Measurements from ENCODE around the gene C17orf67. TPM values are rescaled to one million over a fixed set of nuclear protein-coding genes. Genes with fewer than 3 reads are reported as not detected.
A peak's percentile ranks its signal among the peaks of the same experiment; 100 is the strongest.

C17orf67 gene
- total and polyA plus RNA-seq, 10 donors, result 2.0 to 10.4 (median 4.4) TPM

GRCh38 chr17:56861899-56862298, 28.2 kb upstream of the C17orf67 start:
- Histone ChIP-seq H3K27me3 (replicated peaks in 1 of 7) (no peaks in the 10 kb centered on the region), H3K9me3 (no peaks in the 10 kb centered on the region), H3K4me1 (no peaks in the 10 kb centered on the region), H3K27ac (no peak overlapping the region), H3K36me3 (peaks cover 0 to 89% (median 47%) of the 10 kb centered on the region in 6 donors), H3K4me3 (no peak overlapping the region)
- intact Hi-C loops (cut with DNase I; ENCODE audit: low total_unique reads), result no loop called here
- WGBS, 5 donors, result 92 to 96% (median 95%) methylated on average over 3 of the region's 3 CpGs
- DNase-seq, result no peak
- no peak for TF ChIP-seq POLR2AphosphoS5 (IDR thresholded peaks at IDR 0.05)
- no peak for TF ChIP-seq CTCF (IDR thresholded peaks at IDR 0.05 in 8 of 11, conservative IDR thresholded peaks at IDR 0.05 in 3 of 11)
- TF ChIP-seq POLR2A (IDR thresholded peaks at IDR 0.05), result no peak

DNA sequence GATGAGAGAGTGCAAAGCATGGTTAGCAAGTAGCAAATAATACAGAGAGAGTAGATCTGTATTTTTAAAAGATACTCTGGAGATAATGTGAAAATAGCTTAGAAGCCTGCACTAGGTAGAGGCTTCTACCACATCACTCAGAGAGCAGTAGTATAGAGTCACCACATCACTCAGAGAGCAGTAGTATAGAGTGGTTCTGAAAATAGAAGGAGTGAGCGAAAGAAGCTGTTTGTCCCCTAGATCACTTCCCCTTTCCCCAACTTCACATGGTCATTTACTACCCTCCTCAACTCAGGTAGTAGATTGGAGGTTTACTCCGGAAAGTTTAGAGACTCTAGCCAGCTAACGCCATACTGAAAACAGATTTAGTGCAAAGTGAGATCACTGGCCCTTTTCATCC, 17.3 kb upstream of the C17orf67 start:
- Histone ChIP-seq H3K9me3 (no peaks in the 10 kb centered on the region), H3K4me1 (no peaks in the 10 kb centered on the region), H3K36me3 (peaks cover 0 to 76% (median 36%) of the 10 kb centered on the region in 6 donors), H3K27ac (peak overlapping the region in 2 of 8 donors; percentile 7 to 9), H3K4me3 (no peak overlapping the region), H3K27me3 (replicated peaks in 1 of 7) (no peaks in the 10 kb centered on the region)
- intact Hi-C loops (cut with DNase I; ENCODE audit: low total_unique reads), result no loop called here
- WGBS, 5 donors, result 54 to 79% (median 65%) methylated on average over 3 of the region's 3 CpGs
- no peak for DNase-seq
- TF ChIP-seq CTCF (IDR thresholded peaks at IDR 0.05 in 8 of 11, conservative IDR thresholded peaks at IDR 0.05 in 3 of 11) (no peak), POLR2AphosphoS5 (IDR thresholded peaks at IDR 0.05) (no peak), POLR2A (IDR thresholded peaks at IDR 0.05) (no peak)

GRCh38 chr17:56850591-56850990, 16.9 kb upstream of the C17orf67 start:
- Histone ChIP-seq H3K4me3 (no peak overlapping the region), H3K4me1 (no peaks in the 10 kb centered on the region), H3K27ac (peak overlapping the region in 1 of 8 donors; percentile 7), H3K9me3 (no peaks in the 10 kb centered on the region), H3K27me3 (replicated peaks in 1 of 7) (no peaks in the 10 kb centered on the region), H3K36me3 (peaks cover 0 to 76% (median 36%) of the 10 kb centered on the region in 6 donors)
- intact Hi-C loops (cut with DNase I; ENCODE audit: low total_unique reads), result no loop called here
- no peak for TF ChIP-seq CTCF (IDR thresholded peaks at IDR 0.05 in 8 of 11, conservative IDR thresholded peaks at IDR 0.05 in 3 of 11)
- DNase-seq, result no peak
- WGBS, 5 donors, result 86 to 94% (median 90%) methylated on average over 2 of the region's 2 CpGs

GRCh38 chr17:56849131-56849530, 15.4 kb upstream of the C17orf67 start:
- Histone ChIP-seq H3K4me3 (no peak overlapping the region), H3K27me3 (replicated peaks in 1 of 7) (no peaks in the 10 kb centered on the region), H3K36me3 (peaks cover 0 to 70% (median 32%) of the 10 kb centered on the region in 6 donors), H3K9me3 (no peaks in the 10 kb centered on the region), H3K4me1 (no peaks in the 10 kb centered on the region), H3K27ac (no peak overlapping the region)
- intact Hi-C loops (cut with DNase I; ENCODE audit: low total_unique reads), result no loop called here
- TF ChIP-seq POLR2A (IDR thresholded peaks at IDR 0.05) (no peak), POLR2AphosphoS5 (IDR thresholded peaks at IDR 0.05) (no peak), CTCF (IDR thresholded peaks at IDR 0.05 in 8 of 11, conservative IDR thresholded peaks at IDR 0.05 in 3 of 11) (no peak)
- no peak for DNase-seq
- 57 to 77% (median 75%) methylated on average over 3 of the region's 3 CpGs for WGBS, 5 donors

All from spleen (tissue), 11 donors.